T-helper 17 cell (primary cell): ENCODE measurements around the gene CASP7. TPM values are rescaled to one million over a fixed set of nuclear protein-coding genes. Genes with fewer than 3 reads are reported as not detected.

Experiments
- ATAC-seq: fragments of 150-1000 bp; cut with Tn5 transposase; 2 replicates; pipeline ENCODE4 v1.10.0; 2021; ENCODE audit warnings: mild to moderate bottlenecking, moderate library complexity
- DNase-seq, 3 donors: peaks; one replicate each; pipeline versions ENCODE4 v3.0.0 to v3.0.0-alpha.2; 2020 to 2021
- H3K9me3 ChIP-seq: one replicate; pipeline ENCODE4 v1.7.0; 2013; ENCODE audit warnings: low read length, mild to moderate bottlenecking; ENCODE audit not compliant: control insufficient read depth, poor library complexity, severe bottlenecking
- H3K27ac Mint-ChIP-seq: one replicate; pipeline ENCODE4 v1.8.0; 2022; ENCODE audit warnings: mild to moderate bottlenecking, moderate library complexity, mixed read lengths
- H3K27me3 Mint-ChIP-seq: one replicate; pipeline ENCODE4 v1.8.0; 2022; ENCODE audit warnings: mixed read lengths
- H3K36me3 Mint-ChIP-seq: one replicate; pipeline ENCODE4 v1.8.0; 2022; ENCODE audit warnings: low read depth, mixed read lengths
- H3K4me1 Mint-ChIP-seq: one replicate; pipeline ENCODE4 v1.8.0; 2022; ENCODE audit warnings: mild to moderate bottlenecking, mixed read lengths
- H3K4me3 Mint-ChIP-seq: one replicate; pipeline ENCODE4 v1.8.0; 2022; ENCODE audit warnings: mild to moderate bottlenecking, moderate library complexity, mixed read lengths
- total RNA-seq, 4 donors: library from RNA in 2 of 4; stranded (reverse) in 2 of 4; gene quantifications; one replicate each; pipeline ENCODE4 v1.2.3 and lab custom pipeline; 2022 to 2026

The CASP7 gene
- total RNA-seq, 2 donors from 2014 or later, result 12.7 to 14.2 TPM

- Mint-ChIP-seq H3K4me3 (no peak overlapping the region), H3K27me3 (no peaks in the 10 kb centered on the region), H3K36me3 (peaks cover 2% of the 10 kb centered on the region), H3K27ac (no peak overlapping the region), H3K4me1 (peaks cover 32% of the 10 kb centered on the region)
- ATAC-seq (no peak), DNase-seq (no peak)
- no peaks in the 10 kb centered on the region for H3K9me3 ChIP-seq
Observed at GRCh38 chr10:113683300-113683699, 3.6 kb downstream of the CASP7 start.

GRCh38 chr10:113686028-113686427 is 6.3 kb downstream of the CASP7 start:
- Mint-ChIP-seq H3K27me3 (no peaks in the 10 kb centered on the region), H3K4me3 (no peak overlapping the region), H3K27ac (no peak overlapping the region), H3K4me1 (peaks cover 26% of the 10 kb centered on the region), H3K36me3 (peaks cover 5% of the 10 kb centered on the region)
- no peak for ATAC-seq
- no peaks in the 10 kb centered on the region for H3K9me3 ChIP-seq
- DNase-seq, result no peak

GRCh38 chr10:113687037-113687436 is 7.3 kb downstream of the CASP7 start:
- DNase-seq (no peak), ATAC-seq (no peak)
- no peak overlapping the region for H3K4me3 Mint-ChIP-seq
- H3K4me1 Mint-ChIP-seq, result peaks cover 19% of the 10 kb centered on the region
- peaks cover 5% of the 10 kb centered on the region for H3K36me3 Mint-ChIP-seq
- H3K27ac Mint-ChIP-seq, result no peak overlapping the region
- H3K27me3 Mint-ChIP-seq, result no peaks in the 10 kb centered on the region
- H3K9me3 ChIP-seq, result no peaks in the 10 kb centered on the region

- DNase-seq, result no peak
- Mint-ChIP-seq H3K27me3 (no peaks in the 10 kb centered on the region), H3K4me3 (peak overlapping the region; percentile 47), H3K36me3 (peaks cover 7% of the 10 kb centered on the region), H3K4me1 (peaks cover 13% of the 10 kb centered on the region), H3K27ac (peak overlapping the region; percentile 42)
- H3K9me3 ChIP-seq, result no peaks in the 10 kb centered on the region
- ATAC-seq, result no peak
Observed at GRCh38 chr10:113689057-113689456, 9.3 kb downstream of the CASP7 start.

- peaks cover 7% of the 10 kb centered on the region for H3K36me3 Mint-ChIP-seq
Observed at GRCh38 chr10:113689574-113689973, 9.9 kb downstream of the CASP7 start.

GRCh38 chr10:113690749-113691148 is 11.0 kb downstream of the CASP7 start:
- no peak for DNase-seq
- ATAC-seq, result no peak
- Mint-ChIP-seq H3K4me1 (peaks cover 15% of the 10 kb centered on the region), H3K27ac (no peak overlapping the region), H3K4me3 (no peak overlapping the region), H3K27me3 (no peaks in the 10 kb centered on the region), H3K36me3 (peaks cover 7% of the 10 kb centered on the region)
- no peaks in the 10 kb centered on the region for H3K9me3 ChIP-seq

More at GRCh38 chr10:113689574-113689973, 9.9 kb downstream of the CASP7 start:
- H3K4me1 Mint-ChIP-seq, result peaks cover 13% of the 10 kb centered on the region
- H3K4me3 Mint-ChIP-seq, result no peak overlapping the region
- ATAC-seq (no peak), DNase-seq (no peak)
- H3K27ac Mint-ChIP-seq, result peak overlapping the region; percentile 42
- no peaks in the 10 kb centered on the region for H3K9me3 ChIP-seq
- H3K27me3 Mint-ChIP-seq, result no peaks in the 10 kb centered on the region

- no peak for ATAC-seq
- H3K4me1 Mint-ChIP-seq, result peaks cover 13% of the 10 kb centered on the region
- no peaks in the 10 kb centered on the region for H3K27me3 Mint-ChIP-seq
- DNase-seq, result no peak
- no peaks in the 10 kb centered on the region for H3K9me3 ChIP-seq
- H3K36me3 Mint-ChIP-seq, result peaks cover 7% of the 10 kb centered on the region
- H3K27ac Mint-ChIP-seq, result no peak overlapping the region
- no peak overlapping the region for H3K4me3 Mint-ChIP-seq
Observed at GRCh38 chr10:113691381-113691780, 11.7 kb downstream of the CASP7 start.

GRCh38 chr10:113692271-113692670 is 12.6 kb downstream of the CASP7 start:
- DNase-seq (no peak), ATAC-seq (no peak)
- no peak overlapping the region for H3K4me3 Mint-ChIP-seq
- H3K4me1 Mint-ChIP-seq, result peaks cover 13% of the 10 kb centered on the region
- H3K36me3 Mint-ChIP-seq, result peaks cover 7% of the 10 kb centered on the region
- H3K9me3 ChIP-seq, result no peaks in the 10 kb centered on the region
- H3K27me3 Mint-ChIP-seq, result no peaks in the 10 kb centered on the region
- no peak overlapping the region for H3K27ac Mint-ChIP-seq

- no peak overlapping the region for H3K4me3 Mint-ChIP-seq
- ATAC-seq (no peak), DNase-seq (no peak)
- H3K27ac Mint-ChIP-seq, result no peak overlapping the region
- peaks cover 13% of the 10 kb centered on the region for H3K4me1 Mint-ChIP-seq
- H3K9me3 ChIP-seq, result no peaks in the 10 kb centered on the region
- peaks cover 6% of the 10 kb centered on the region for H3K36me3 Mint-ChIP-seq
- H3K27me3 Mint-ChIP-seq, result no peaks in the 10 kb centered on the region
Observed at GRCh38 chr10:113693348-113693747, 13.6 kb downstream of the CASP7 start.

- DNase-seq, result no peak
- no peak for ATAC-seq
- Mint-ChIP-seq H3K4me1 (peaks cover 2% of the 10 kb centered on the region), H3K36me3 (peaks cover 9% of the 10 kb centered on the region), H3K27ac (no peak overlapping the region), H3K27me3 (no peaks in the 10 kb centered on the region), H3K4me3 (no peak overlapping the region)
- H3K9me3 ChIP-seq, result no peaks in the 10 kb centered on the region
Observed at GRCh38 chr10:113695691-113696090, 16.0 kb downstream of the CASP7 start.

- no peak overlapping the region for H3K4me3 Mint-ChIP-seq
- peaks cover 11% of the 10 kb centered on the region for H3K36me3 Mint-ChIP-seq
- H3K4me1 Mint-ChIP-seq, result peaks cover 2% of the 10 kb centered on the region
- DNase-seq, result no peak
- no peaks in the 10 kb centered on the region for H3K27me3 Mint-ChIP-seq
- no peaks in the 10 kb centered on the region for H3K9me3 ChIP-seq
- no peak overlapping the region for H3K27ac Mint-ChIP-seq
- no peak for ATAC-seq
Observed at GRCh38 chr10:113697595-113697994, 17.9 kb downstream of the CASP7 start.

GRCh38 chr10:113704637-113705343 is 25.1 kb downstream of the CASP7 start:
- DNase-seq (no peak), ATAC-seq (peak; percentile 49)
- H3K9me3 ChIP-seq, result no peaks in the 10 kb centered on the region
- Mint-ChIP-seq H3K4me3 (no peak overlapping the region), H3K27me3 (no peaks in the 10 kb centered on the region), H3K27ac (no peak overlapping the region), H3K4me1 (peaks cover 26% of the 10 kb centered on the region), H3K36me3 (peaks cover 6% of the 10 kb centered on the region)

GRCh38 chr10:113705344-113705652 is 25.6 kb downstream of the CASP7 start:
- ATAC-seq, result no peak
- Mint-ChIP-seq H3K4me1 (peaks cover 29% of the 10 kb centered on the region), H3K4me3 (no peak overlapping the region), H3K27me3 (no peaks in the 10 kb centered on the region), H3K36me3 (peaks cover 9% of the 10 kb centered on the region), H3K27ac (no peak overlapping the region)
- no peaks in the 10 kb centered on the region for H3K9me3 ChIP-seq
- no peak for DNase-seq

GRCh38 chr10:113706623-113707022 is 26.9 kb downstream of the CASP7 start:
- H3K4me1 Mint-ChIP-seq, result peaks cover 29% of the 10 kb centered on the region

More at GRCh38 chr10:113706623-113707022, 26.9 kb downstream of the CASP7 start:
- ATAC-seq (no peak), DNase-seq (no peak)
- no peaks in the 10 kb centered on the region for H3K9me3 ChIP-seq
- Mint-ChIP-seq H3K36me3 (peaks cover 4% of the 10 kb centered on the region), H3K27ac (peak overlapping the region; percentile 32), H3K4me3 (no peak overlapping the region), H3K27me3 (no peaks in the 10 kb centered on the region)
